GM21447 (cell line): ENCODE data around the gene COPS9.

Experiments used
- ATAC-seq: cut with Tn5 transposase; IDR thresholded peaks from one replicate; pipeline ENCODE4 v1.9.1; 2021; ENCODE audit not compliant: unreplicated experiment

COPS9 gene

GRCh38 chr2:240136013-240136670 is at the start of gene COPS9:
COPS9 (minus strand) TSS chr2:240136305; CDS start chr2:240136284, 21 bp downstream.
- peak; percentile 90 for ATAC-seq

GRCh38 chr2:240184656-240185055 is 48.6 kb upstream of the COPS9 start:
- ATAC-seq = no peak

GRCh38 chr2:240183875-240184590 is 47.9 kb upstream of the COPS9 start:
- no peak for ATAC-seq

GRCh38 chr2:240183006-240183874 is 47.1 kb upstream of the COPS9 start:
- no peak for ATAC-seq

- no peak for ATAC-seq
These were observed 46.4 kb upstream of the COPS9 start for GRCh38 chr2:240182476-240182875.

- no peak for ATAC-seq
These were observed 45.9 kb upstream of the COPS9 start for GRCh38 chr2:240182001-240182400.

- ATAC-seq = no peak
These were observed 44.0 kb upstream of the COPS9 start for GRCh38 chr2:240179941-240180666.

GRCh38 chr2:240179186-240179815 is 43.2 kb upstream of the COPS9 start:
- ATAC-seq = no peak

GRCh38 chr2:240178564-240178963 is 42.5 kb upstream of the COPS9 start:
- ATAC-seq = no peak

GRCh38 chr2:240174496-240174895 is 38.4 kb upstream of the COPS9 start:
- ATAC-seq = no peak

GRCh38 chr2:240172071-240172895 is 36.2 kb upstream of the COPS9 start:
- no peak for ATAC-seq

GRCh38 chr2:240170883-240171282 is 34.8 kb upstream of the COPS9 start:
- no peak for ATAC-seq

- ATAC-seq = no peak
These were observed 34.2 kb upstream of the COPS9 start for GRCh38 chr2:240170354-240170735.

GRCh38 chr2:240169486-240170353 is 33.6 kb upstream of the COPS9 start:
- no peak for ATAC-seq

- no peak for ATAC-seq
These were observed 32.6 kb upstream of the COPS9 start for GRCh38 chr2:240168546-240169361.

- ATAC-seq = no peak
These were observed 31.9 kb upstream of the COPS9 start for GRCh38 chr2:240168041-240168440.

- ATAC-seq = no peak
These were observed 31.4 kb upstream of the COPS9 start for GRCh38 chr2:240167588-240167880.
